Prostate gland (tissue), 2 donors: ENCODE measurements around the gene HDAC1. TPM values are rescaled to one million over a fixed set of nuclear protein-coding genes. Genes with fewer than 3 reads are reported as not detected.

Experiments
- DNase-seq: peaks from one replicate; pipeline ENCODE4 v3.0.0-alpha.2; 2019; ENCODE audit warnings: low spot score
- H3K27ac ChIP-seq, 2 donors: fragments of 200-600 bp; sonication (generic); 2 replicates each; pipeline ENCODE4 v1.5.1; 2017 to 2019
- H3K27me3 ChIP-seq: fragments of 200-600 bp; sonication (generic); replicated peaks from 2 replicates; pipeline ENCODE4 v1.5.1; 2019; ENCODE audit not compliant: insufficient read depth
- H3K36me3 ChIP-seq, 2 donors: fragments of 200-600 bp; sonication (generic); 1 replicate in 1 of 2; 2 replicates in 1 of 2; pipeline versions ENCODE4 v1.5.1 to v1.8.1; 2017 to 2019
- H3K4me1 ChIP-seq: fragments of 200-600 bp; sonication (generic); replicated peaks from 2 replicates; pipeline ENCODE4 v1.5.1; 2019
- H3K4me3 ChIP-seq, 2 donors: fragments of 200-600 bp; sonication (generic); 2 replicates each; pipeline ENCODE4 v1.5.1; 2017 to 2019
- H3K9me3 ChIP-seq: fragments of 200-600 bp; sonication (generic); 2 replicates; pipeline ENCODE4 v1.5.1; 2017
- POLR2A ChIP-seq: fragments of 450-650 bp; IDR thresholded peaks from one replicate; pipeline ENCODE4 v1.6.1; 2016; ENCODE audit warnings: antibody characterized with exemption, mild to moderate bottlenecking
- POLR2AphosphoS5 ChIP-seq: sonication (generic); formaldehyde crosslinking; IDR thresholded peaks from one replicate; pipeline ENCODE4 v1.6.1; 2017; ENCODE audit warnings: antibody characterized with exemption
- WGBS: methylation state at CpG from one replicate; pipeline ENCODE4 v1.1.5; 2018; 5-methylcytosine and 5-hydroxymethylcytosine counted together
- intact Hi-C: fragments of 100-400 bp; cut with DNase I; formaldehyde crosslinking; loops from one replicate; pipeline ENCODE4 v1.14.2; 2022
- total RNA-seq, 2 donors: library from RNA; depleted of rRNA; stranded (reverse); fragments of >200 nt; gene quantifications; one replicate each; pipeline ENCODE4 v1.1.0, GENCODE V29; 2016
- TF ChIP-seq, protein P1 (sequence below), 4 experiments: fragments of 200-600 bp in 2 of 4; fragments of 450-650 bp in 2 of 4; sonication (generic) in 2 of 4; IDR thresholded peaks; 1 replicate in 3 of 4; 2 replicates in 1 of 4; pipeline ENCODE4 v1.5.1; 2016 to 2019; ENCODE audit warnings: antibody characterized with exemption in 4 of 4, mild to moderate bottlenecking in 2 of 4, moderate library complexity in 2 of 4

Gene HDAC1
- total RNA-seq, 2 donors from 2014 or later = 85.8 to 98.0 TPM

DNA sequence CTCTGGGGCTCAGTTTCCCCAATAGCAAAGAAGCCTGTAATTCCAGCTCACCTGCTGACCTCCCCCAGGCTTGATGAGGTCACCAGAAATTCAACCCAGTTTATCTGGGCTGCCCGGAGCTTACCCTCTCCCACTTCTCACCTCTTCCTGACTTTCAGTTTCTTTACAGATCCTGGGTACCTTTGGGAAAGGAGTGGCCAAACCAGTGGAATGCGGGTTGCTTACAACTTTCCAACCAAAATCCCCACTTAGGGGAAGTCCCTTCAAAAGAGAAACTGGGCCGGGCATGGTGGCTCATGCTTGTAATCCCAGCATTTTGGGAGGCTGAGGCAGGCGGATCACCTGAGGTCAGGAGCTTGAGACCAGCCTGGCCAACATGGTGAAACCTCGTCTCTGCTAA is 50.1 kb downstream of the HDAC1 start:
- Histone ChIP-seq H3K4me1 (no peaks in the 10 kb centered on the region), H3K9me3 (no peaks in the 10 kb centered on the region), H3K27me3 (no peaks in the 10 kb centered on the region), H3K27ac (no peak overlapping the region), H3K4me3 (no peak overlapping the region), H3K36me3 (no peaks in the 10 kb centered on the region)
- WGBS = 70% methylated on average over 5 of the region's 5 CpGs
- TF ChIP-seq POLR2A (no peak), POLR2AphosphoS5 (no peak)
- TF ChIP-seq, protein P1, sequence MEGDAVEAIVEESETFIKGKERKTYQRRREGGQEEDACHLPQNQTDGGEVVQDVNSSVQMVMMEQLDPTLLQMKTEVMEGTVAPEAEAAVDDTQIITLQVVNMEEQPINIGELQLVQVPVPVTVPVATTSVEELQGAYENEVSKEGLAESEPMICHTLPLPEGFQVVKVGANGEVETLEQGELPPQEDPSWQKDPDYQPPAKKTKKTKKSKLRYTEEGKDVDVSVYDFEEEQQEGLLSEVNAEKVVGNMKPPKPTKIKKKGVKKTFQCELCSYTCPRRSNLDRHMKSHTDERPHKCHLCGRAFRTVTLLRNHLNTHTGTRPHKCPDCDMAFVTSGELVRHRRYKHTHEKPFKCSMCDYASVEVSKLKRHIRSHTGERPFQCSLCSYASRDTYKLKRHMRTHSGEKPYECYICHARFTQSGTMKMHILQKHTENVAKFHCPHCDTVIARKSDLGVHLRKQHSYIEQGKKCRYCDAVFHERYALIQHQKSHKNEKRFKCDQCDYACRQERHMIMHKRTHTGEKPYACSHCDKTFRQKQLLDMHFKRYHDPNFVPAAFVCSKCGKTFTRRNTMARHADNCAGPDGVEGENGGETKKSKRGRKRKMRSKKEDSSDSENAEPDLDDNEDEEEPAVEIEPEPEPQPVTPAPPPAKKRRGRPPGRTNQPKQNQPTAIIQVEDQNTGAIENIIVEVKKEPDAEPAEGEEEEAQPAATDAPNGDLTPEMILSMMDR (IDR thresholded peaks at IDR 0.05) = no peak
- no peak for DNase-seq
- intact Hi-C loops = no loop called here

DNA sequence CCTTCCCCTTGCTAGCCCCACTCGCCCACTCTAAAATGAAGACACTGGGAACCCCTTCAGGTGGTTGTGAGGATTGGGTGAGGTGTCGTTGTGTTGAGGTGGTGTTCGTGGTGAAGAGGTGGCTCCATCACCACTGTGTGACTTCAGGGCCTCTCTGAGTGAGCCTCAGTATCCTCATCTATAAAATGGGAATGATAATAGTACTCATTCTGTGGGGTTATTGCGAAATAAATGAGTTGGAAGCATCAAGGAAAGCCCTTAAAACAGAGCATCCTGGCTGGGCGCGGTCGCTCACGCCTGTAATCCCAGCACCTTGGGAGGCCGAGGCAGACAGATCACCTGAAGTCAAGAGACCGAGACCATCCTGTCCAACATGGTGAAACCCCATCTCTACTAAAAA is 50.8 kb downstream of the HDAC1 start:
- Histone ChIP-seq H3K4me1 (no peaks in the 10 kb centered on the region), H3K36me3 (no peaks in the 10 kb centered on the region), H3K27ac (no peak overlapping the region), H3K4me3 (no peak overlapping the region), H3K9me3 (no peaks in the 10 kb centered on the region), H3K27me3 (no peaks in the 10 kb centered on the region)
- TF ChIP-seq POLR2AphosphoS5 (no peak), POLR2A (no peak)
- TF ChIP-seq, protein P1 (IDR thresholded peaks at IDR 0.05) = no peak
- intact Hi-C loops = no loop called here
- 91% methylated on average over 10 of the region's 10 CpGs for WGBS
- DNase-seq = no peak

DNA sequence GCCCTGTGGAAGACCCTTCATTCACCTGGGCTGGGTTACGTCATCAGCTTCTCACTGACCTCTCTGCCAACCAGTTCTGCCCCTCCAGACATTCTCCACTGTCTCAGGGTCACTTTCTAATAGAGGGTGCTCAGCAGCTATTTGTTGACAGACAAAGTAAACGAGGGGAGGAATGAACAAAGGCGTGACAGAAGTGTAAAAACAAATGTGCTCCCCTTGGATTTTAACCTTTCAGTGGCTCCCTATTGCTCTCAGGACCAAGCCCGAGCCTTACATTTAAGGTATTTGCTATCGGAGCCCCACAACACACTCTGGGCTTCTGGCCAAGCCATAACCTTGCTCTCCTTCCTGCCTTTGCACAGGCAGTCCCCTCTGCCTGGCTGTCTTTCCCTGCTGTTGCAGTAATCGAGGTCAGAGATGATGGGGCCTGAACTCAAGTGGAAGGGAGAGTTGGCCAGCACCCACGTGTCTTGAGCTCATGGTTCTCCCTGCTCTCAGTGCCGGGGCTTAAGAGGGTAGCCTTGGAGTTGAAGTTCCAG is 53.5 kb downstream of the HDAC1 start:
- H3K4me1 ChIP-seq = no peaks in the 10 kb centered on the region
- no peak overlapping the region for H3K4me3 ChIP-seq
- no peaks in the 10 kb centered on the region for H3K36me3 ChIP-seq
- no peak overlapping the region for H3K27ac ChIP-seq
- intact Hi-C loops = no loop called here
- no peaks in the 10 kb centered on the region for H3K27me3 ChIP-seq
- no peak for TF ChIP-seq POLR2A
- TF ChIP-seq POLR2AphosphoS5 = no peak
- TF ChIP-seq, protein P1 (IDR thresholded peaks at IDR 0.05) = no peak
- no peaks in the 10 kb centered on the region for H3K9me3 ChIP-seq
- WGBS = 31% methylated on average over 8 of the region's 8 CpGs
- DNase-seq = no peak

GRCh38 chr1:32346532-32347157 is 54.8 kb downstream of the HDAC1 start:
- H3K4me3 ChIP-seq = no peak overlapping the region
- H3K9me3 ChIP-seq = no peaks in the 10 kb centered on the region
- WGBS = 81% methylated on average over 9 of the region's 9 CpGs
- intact Hi-C loops = no loop called here
- H3K27ac ChIP-seq = no peak overlapping the region
- no peaks in the 10 kb centered on the region for H3K4me1 ChIP-seq
- H3K36me3 ChIP-seq = no peaks in the 10 kb centered on the region
- TF ChIP-seq POLR2AphosphoS5 = no peak
- TF ChIP-seq, protein P1 (IDR thresholded peaks at IDR 0.05) = no peak
- no peak for TF ChIP-seq POLR2A
- no peak for DNase-seq
- no peaks in the 10 kb centered on the region for H3K27me3 ChIP-seq

DNA sequence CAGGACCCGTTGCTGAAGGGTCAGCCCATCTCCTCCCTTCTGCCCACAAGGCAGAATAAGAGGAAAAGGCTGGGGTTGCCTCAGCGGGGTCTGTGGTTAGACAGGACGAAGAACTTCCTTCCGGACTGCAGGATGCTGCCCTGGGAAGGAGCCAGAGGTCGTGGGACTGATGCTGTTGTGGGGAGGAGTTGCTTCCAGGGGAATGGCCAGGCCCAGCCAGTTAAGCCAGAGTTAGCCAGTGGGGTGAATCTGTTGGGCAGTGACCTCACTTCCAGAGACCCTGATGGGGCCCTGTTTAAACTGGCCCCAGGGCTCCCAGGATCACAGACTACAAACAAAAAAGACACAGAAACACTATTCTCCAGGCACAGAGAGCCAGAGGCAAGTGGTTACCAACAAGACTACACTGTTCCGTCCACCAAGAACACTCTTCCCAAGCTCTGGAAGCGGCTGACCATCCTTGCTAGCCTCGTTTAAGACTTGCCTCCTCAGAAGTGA is 57.4 kb downstream of the HDAC1 start:
- 67% methylated on average over 8 of the region's 8 CpGs for WGBS
- H3K9me3 ChIP-seq = no peaks in the 10 kb centered on the region
- no peaks in the 10 kb centered on the region for H3K27me3 ChIP-seq
- no peaks in the 10 kb centered on the region for H3K4me1 ChIP-seq
- intact Hi-C loops = no loop called here
- no peak overlapping the region for H3K4me3 ChIP-seq
- TF ChIP-seq POLR2AphosphoS5 (no peak), POLR2A (no peak)
- TF ChIP-seq, protein P1 (IDR thresholded peaks at IDR 0.05) = no peak
- no peak overlapping the region for H3K27ac ChIP-seq
- no peaks in the 10 kb centered on the region for H3K36me3 ChIP-seq
- no peak for DNase-seq
